T-cell (primary cell): ENCODE measurements around the gene STON2. TPM values are rescaled to one million over a fixed set of nuclear protein-coding genes. Genes with fewer than 3 reads are reported as not detected.

ENCODE experiments used
- ATAC-seq, 4 experiments: fragments of 200-7000 bp in 3 of 4; fragments of 150-1000 bp in 1 of 4; cut with Tn5 transposase; replicated peaks in 1 of 4; 1 replicate in 3 of 4; 2 replicates in 1 of 4; pipeline ENCODE4 v1.10.0; 2021; ENCODE audit warnings: moderate library complexity in 3 of 4, mild to moderate bottlenecking in 2 of 4, moderate number of reproducible peaks in 1 of 4
- CTCF ChIA-PET, 2 donors: fragments of 300-600 bp; sonication (Branson Sonifier 250); formaldehyde crosslinking; loops; one replicate each; lab custom pipeline; 2022; ENCODE audit warnings: antibody characterized with exemption in 2 of 2; lab: Charles Lee
- POLR2A ChIA-PET, 2 donors: fragments of 300-600 bp; sonication (Branson Sonifier 250); formaldehyde crosslinking; loops; one replicate each; lab custom pipeline; 2022; ENCODE audit warnings: antibody characterized with exemption in 2 of 2; lab: Charles Lee
- DNase-seq, 35 experiments: peaks; one replicate each; pipeline versions ENCODE4 v3.0.0 to v3.0.0-alpha.2; 2013 to 2023
- H3K27ac ChIP-seq: one replicate; pipeline ENCODE4 v1.5.1; 2013; ENCODE audit warnings: low read length
- H3K27me3 ChIP-seq, 2 experiments: replicated peaks in 1 of 2; 1 replicate in 1 of 2; 2 replicates in 1 of 2; pipeline versions ENCODE4 v1.6.1 to v1.7.0; 2013; ENCODE audit warnings: low read length in 1 of 2, mixed read lengths in 1 of 2; ENCODE audit not compliant: control insufficient read depth in 2 of 2, insufficient read depth in 2 of 2; ENCODE audit errors: extremely low read depth in 1 of 2
- H3K36me3 ChIP-seq, 2 donors: 1 replicate in 1 of 2; 2 replicates in 1 of 2; pipeline versions ENCODE4 v1.6.1 to v1.7.0; 2013; ENCODE audit warnings: low read length in 1 of 2; ENCODE audit not compliant: control insufficient read depth in 2 of 2, insufficient read depth in 1 of 2; ENCODE audit errors: extremely low read depth in 1 of 2
- H3K4me1 ChIP-seq, 2 experiments: 1 replicate in 1 of 2; 2 replicates in 1 of 2; pipeline versions ENCODE4 v1.6.1 to v1.7.0; 2013; ENCODE audit warnings: low read length in 2 of 2, mixed read lengths in 1 of 2; ENCODE audit not compliant: insufficient read depth in 2 of 2, control insufficient read depth in 1 of 2; ENCODE audit errors: extremely low read depth in 1 of 2
- H3K4me3 ChIP-seq, 2 donors: 1 replicate in 1 of 2; 2 replicates in 1 of 2; pipeline versions ENCODE4 v1.5.1 to v1.7.0; 2013; ENCODE audit warnings: mild to moderate bottlenecking in 2 of 2, low read length in 1 of 2, moderate library complexity in 1 of 2; ENCODE audit not compliant: control insufficient read depth in 1 of 2; ENCODE audit errors: extremely low read depth in 1 of 2
- H3K9me3 ChIP-seq: 2 replicates; pipeline ENCODE4 v1.7.0; 2013
- H3K27ac Mint-ChIP-seq, 2 donors: one replicate each; pipeline ENCODE4 v1.8.0; 2020 to 2021; ENCODE audit warnings: mild to moderate bottlenecking in 2 of 2, mixed read lengths in 2 of 2
- H3K27me3 Mint-ChIP-seq, 2 donors: one replicate each; pipeline ENCODE4 v1.8.0; 2021 to 2022; ENCODE audit warnings: mixed read lengths in 2 of 2
- H3K36me3 Mint-ChIP-seq: one replicate; pipeline ENCODE4 v1.8.0; 2021; ENCODE audit warnings: mixed read lengths
- H3K4me1 Mint-ChIP-seq, 3 donors: one replicate each; pipeline ENCODE4 v1.8.0; 2020 to 2022; ENCODE audit warnings: mixed read lengths in 3 of 3, mild to moderate bottlenecking in 1 of 3
- H3K4me3 Mint-ChIP-seq, 3 donors: one replicate each; pipeline ENCODE4 v1.8.0; 2020 to 2022; ENCODE audit warnings: mild to moderate bottlenecking in 3 of 3, mixed read lengths in 3 of 3, moderate library complexity in 3 of 3
- H3K9me3 Mint-ChIP-seq, 3 donors: one replicate each; pipeline ENCODE4 v1.8.0; 2020 to 2022; ENCODE audit warnings: mixed read lengths in 3 of 3
- WGBS: methylation state at CpG from one replicate; pipeline ENCODE4 v1.1.5; 2013; ENCODE audit warnings: missing lambda C conversion rate; ENCODE audit not compliant: insufficient coverage; 5-methylcytosine and 5-hydroxymethylcytosine counted together
- total RNA-seq, 35 experiments: library from RNA in 6 of 35; stranded (reverse) in 6 of 35; fragments of 120-200 nt in 1 of 35; gene quantifications; one replicate each; pipeline versions ENCODE4 v1.2.1 to v1.2.4 and lab custom pipeline; 2013 to 2026

STON2 gene
- total RNA-seq, 5 donors from 2014 or later (not counting 1 experiment from before 2014, with no cell fraction given): 0.22 to 1.8 (median 0.40) TPM

- H3K27ac ChIP-seq: no peak overlapping the region
- ChIA-PET POLR2A (no interaction called here), CTCF (no interaction called here)
- no peaks in the 10 kb centered on the region for H3K9me3 ChIP-seq
- no peaks in the 10 kb centered on the region for H3K9me3 Mint-ChIP-seq
- H3K27me3 ChIP-seq: peaks cover 0 to 5% of the 10 kb centered on the region in 2 experiments
- no peak overlapping the region for H3K4me3 Mint-ChIP-seq
- no peak for ATAC-seq
- H3K27ac Mint-ChIP-seq: no peak overlapping the region
- H3K36me3 Mint-ChIP-seq: no peaks in the 10 kb centered on the region
- 89% methylated on average over 7 of the region's 12 CpGs for WGBS
- H3K27me3 Mint-ChIP-seq: peaks cover 3 to 15% of the 10 kb centered on the region in 2 donors
- no peak for DNase-seq
- no peaks in the 10 kb centered on the region for H3K4me1 Mint-ChIP-seq
- H3K36me3 ChIP-seq: no peaks in the 10 kb centered on the region
- no peaks in the 10 kb centered on the region for H3K4me1 ChIP-seq
- H3K4me3 ChIP-seq: no peak overlapping the region
Measured at GRCh38 chr14:81277096-81277495, 123.0 kb downstream of the STON2 start.

- no peaks in the 10 kb centered on the region for H3K36me3 ChIP-seq
- H3K4me1 ChIP-seq: no peaks in the 10 kb centered on the region
- DNase-seq (no peak), ATAC-seq (no peak)
- no peak overlapping the region for H3K4me3 ChIP-seq
- ChIA-PET POLR2A (no interaction called here), CTCF (no interaction called here)
- peaks cover 0 to 5% of the 10 kb centered on the region in 2 experiments for H3K27me3 ChIP-seq
- H3K9me3 Mint-ChIP-seq: no peaks in the 10 kb centered on the region
- no peak overlapping the region for H3K4me3 Mint-ChIP-seq
- no peaks in the 10 kb centered on the region for H3K4me1 Mint-ChIP-seq
- no peaks in the 10 kb centered on the region for H3K9me3 ChIP-seq
- whole genome bisulfite sequencing: 85% methylated on average over 4 of the region's 11 CpGs
- peaks cover 3 to 15% of the 10 kb centered on the region in 2 donors for H3K27me3 Mint-ChIP-seq
- no peak overlapping the region for H3K27ac ChIP-seq
- H3K27ac Mint-ChIP-seq: no peak overlapping the region
- no peaks in the 10 kb centered on the region for H3K36me3 Mint-ChIP-seq
Measured at GRCh38 chr14:81276073-81277069, 123.8 kb downstream of the STON2 start.

- Histone ChIP-seq H3K9me3 (no peaks in the 10 kb centered on the region), H3K36me3 (no peaks in the 10 kb centered on the region), H3K4me1 (no peaks in the 10 kb centered on the region), H3K27ac (no peak overlapping the region), H3K4me3 (no peak overlapping the region), H3K27me3 (peaks cover 0 to 5% of the 10 kb centered on the region in 2 experiments)
- WGBS: 91% methylated on average over 4 of the region's 13 CpGs
- peaks cover 4 to 15% of the 10 kb centered on the region in 2 donors for H3K27me3 Mint-ChIP-seq
- H3K9me3 Mint-ChIP-seq: no peaks in the 10 kb centered on the region
- no peak overlapping the region for H3K27ac Mint-ChIP-seq
- DNase-seq (no peak), ATAC-seq (no peak)
- H3K4me1 Mint-ChIP-seq: no peaks in the 10 kb centered on the region
- H3K4me3 Mint-ChIP-seq: no peak overlapping the region
- H3K36me3 Mint-ChIP-seq: no peaks in the 10 kb centered on the region
- CTCF ChIA-PET: no interaction called here
- POLR2A ChIA-PET: no interaction called here
Measured at GRCh38 chr14:81275305-81276072, 124.6 kb downstream of the STON2 start.

GRCh38 chr14:81273961-81274575, 126.1 kb downstream of the STON2 start:
- no peak overlapping the region for H3K27ac ChIP-seq

GRCh38 chr14:81273521-81273920, 126.6 kb downstream of the STON2 start:
- no peaks in the 10 kb centered on the region for H3K36me3 Mint-ChIP-seq
- Histone ChIP-seq H3K27ac (no peak overlapping the region), H3K9me3 (no peaks in the 10 kb centered on the region), H3K4me1 (no peaks in the 10 kb centered on the region), H3K27me3 (peaks cover 0 to 8% of the 10 kb centered on the region in 2 experiments), H3K4me3 (no peak overlapping the region), H3K36me3 (no peaks in the 10 kb centered on the region)
- no peaks in the 10 kb centered on the region for H3K9me3 Mint-ChIP-seq
- ChIA-PET CTCF (interaction anchor here in 1 of 2 donors (1.4 kb wide), 1 partner anchor 192 kb away, joined by 3 read pairs; no protein-coding TSS in a partner anchor), POLR2A (no interaction called here)
- no peak for ATAC-seq
- H3K4me3 Mint-ChIP-seq: no peak overlapping the region
- H3K4me1 Mint-ChIP-seq: no peaks in the 10 kb centered on the region
- WGBS: 94% methylated on average over 8 of the region's 9 CpGs
- no peak for DNase-seq
- H3K27me3 Mint-ChIP-seq: peaks cover 7 to 16% of the 10 kb centered on the region in 2 donors
- no peak overlapping the region for H3K27ac Mint-ChIP-seq

More at GRCh38 chr14:81273961-81274575, 126.1 kb downstream of the STON2 start:
- no peak for ATAC-seq
- no peak overlapping the region for H3K4me3 ChIP-seq
- DNase-seq: no peak
- no peaks in the 10 kb centered on the region for H3K4me1 ChIP-seq
- no peaks in the 10 kb centered on the region for H3K4me1 Mint-ChIP-seq
- H3K9me3 ChIP-seq: no peaks in the 10 kb centered on the region
- no peaks in the 10 kb centered on the region for H3K36me3 Mint-ChIP-seq
- ChIA-PET CTCF (interaction anchor here in 1 of 2 donors (1.4 kb wide), 1 partner anchor 192 kb away, joined by 3 read pairs; no protein-coding TSS in a partner anchor), POLR2A (interaction anchor here in 1 of 2 donors (0.6 kb wide), 1 partner anchor 1239 kb away, joined by 3 read pairs; no protein-coding TSS in a partner anchor)
- H3K36me3 ChIP-seq: no peaks in the 10 kb centered on the region
- H3K9me3 Mint-ChIP-seq: no peaks in the 10 kb centered on the region
- H3K27me3 ChIP-seq: peaks cover 0 to 6% of the 10 kb centered on the region in 2 experiments
- no peak overlapping the region for H3K27ac Mint-ChIP-seq
- H3K4me3 Mint-ChIP-seq: no peak overlapping the region
- peaks cover 7 to 17% of the 10 kb centered on the region in 2 donors for H3K27me3 Mint-ChIP-seq
- WGBS: 80% methylated on average over 2 of the region's 3 CpGs

- DNase-seq (no peak), ATAC-seq (no peak)
- H3K27me3 Mint-ChIP-seq: peaks cover 6 to 9% of the 10 kb centered on the region in 2 donors
- peaks cover 0 to 6% (median 4%) of the 10 kb centered on the region in 3 donors for H3K4me1 Mint-ChIP-seq
- Histone ChIP-seq H3K27ac (no peak overlapping the region), H3K9me3 (no peaks in the 10 kb centered on the region), H3K4me1 (peaks cover 0 to 9% of the 10 kb centered on the region in 2 experiments), H3K27me3 (peaks cover 0 to 6% of the 10 kb centered on the region in 2 experiments), H3K4me3 (no peak overlapping the region), H3K36me3 (no peaks in the 10 kb centered on the region)
- H3K36me3 Mint-ChIP-seq: no peaks in the 10 kb centered on the region
- H3K9me3 Mint-ChIP-seq: no peaks in the 10 kb centered on the region
- no peak overlapping the region for H3K4me3 Mint-ChIP-seq
- ChIA-PET POLR2A (no interaction called here), CTCF (interaction anchor here in 1 of 2 donors (1.0 to 1.4 kb wide), 2 partner anchors 188 to 192 kb away, joined by 3 to 7 read pairs; no protein-coding TSS in a partner anchor)
- WGBS: no CpG with 5 or more reads among the region's 2 CpGs
- no peak overlapping the region for H3K27ac Mint-ChIP-seq
Measured at GRCh38 chr14:81272317-81272716, 127.8 kb downstream of the STON2 start.
